ENCODE measurements around the gene CLTA.
"Not testable (repeated sequence)": the region's sequence is repeated elsewhere in the genome, so short reads cannot be mapped to it uniquely, and the experiment has no call there.

CLTA gene

GRCh38 chr9:36164989-36165388, 25.7 kb upstream of the CLTA start:
- H3K9me3 ChIP-seq (ENCODE audit: control insufficient read depth in 5 of 5, low read length in 5 of 5), result no peaks in the 10 kb centered on the region
- H3K27ac ChIP-seq (ENCODE audit: low read depth, low read length), result peak overlapping the region; percentile 69
- no peak overlapping the region for H3K9ac ChIP-seq (ENCODE audit: low read length in 5 of 5)
- no peaks in the 10 kb centered on the region for H3K27me3 ChIP-seq (ENCODE audit: control insufficient read depth in 5 of 5, insufficient read depth in 4 of 5, low read length in 5 of 5)
- H3K36me3 ChIP-seq (ENCODE audit: control insufficient read depth in 5 of 5, insufficient read depth in 5 of 5, low read length in 5 of 5), result peaks cover 0 to 10% (median 2%) of the 10 kb centered on the region in 5 donors
- peaks cover 0 to 34% (median 20%) of the 10 kb centered on the region in 5 donors for H3K4me1 ChIP-seq (ENCODE audit: control insufficient read depth in 5 of 5, insufficient read depth in 5 of 5, low read length in 5 of 5)
- H3K4me3 ChIP-seq (ENCODE audit: low read depth in 1 of 5, low read length in 5 of 5), result no peak overlapping the region

DNA sequence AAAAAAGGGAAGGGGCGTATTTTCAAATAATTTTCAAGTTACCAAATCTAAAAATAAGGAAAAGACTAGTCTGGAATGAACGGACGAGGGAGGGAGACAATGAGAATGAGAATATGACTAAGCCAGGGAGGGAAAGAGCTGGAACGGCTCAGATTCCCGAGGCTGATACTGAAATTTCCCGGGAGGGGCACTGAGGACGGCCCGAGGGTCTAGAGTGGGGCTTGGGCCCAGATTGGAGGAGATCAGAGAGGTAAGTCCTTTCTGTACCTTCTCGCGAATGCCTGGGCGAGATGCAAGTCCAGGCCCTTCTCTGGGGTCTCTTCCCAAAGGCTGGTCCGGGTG, 24.9 kb upstream of the CLTA start:
- Histone ChIP-seq H3K4me1 (ENCODE audit: control insufficient read depth in 5 of 5, insufficient read depth in 5 of 5, low read length in 5 of 5) (peaks cover 0 to 34% (median 19%) of the 10 kb centered on the region in 5 donors), H3K27me3 (ENCODE audit: control insufficient read depth in 5 of 5, insufficient read depth in 4 of 5, low read length in 5 of 5) (no peaks in the 10 kb centered on the region), H3K9ac (ENCODE audit: low read length in 5 of 5) (peak overlapping the region in 1 of 5 donors; percentile 59), H3K36me3 (ENCODE audit: control insufficient read depth in 5 of 5, insufficient read depth in 5 of 5, low read length in 5 of 5) (peaks cover 0 to 4% (median 2%) of the 10 kb centered on the region in 5 donors), H3K27ac (ENCODE audit: low read depth, low read length) (peak overlapping the region; percentile 37), H3K9me3 (ENCODE audit: control insufficient read depth in 5 of 5, low read length in 5 of 5) (no peaks in the 10 kb centered on the region), H3K4me3 (ENCODE audit: low read depth in 1 of 5, low read length in 5 of 5) (peak overlapping the region; percentile 57 to 67 (median 64))

- H3K27me3 ChIP-seq (ENCODE audit: control insufficient read depth in 5 of 5, insufficient read depth in 4 of 5, low read length in 5 of 5), result no peaks in the 10 kb centered on the region
- H3K36me3 ChIP-seq (ENCODE audit: control insufficient read depth in 5 of 5, insufficient read depth in 5 of 5, low read length in 5 of 5), result peaks cover 0 to 4% (median 2%) of the 10 kb centered on the region in 5 donors
- peaks cover 0 to 34% (median 17%) of the 10 kb centered on the region in 5 donors for H3K4me1 ChIP-seq (ENCODE audit: control insufficient read depth in 5 of 5, insufficient read depth in 5 of 5, low read length in 5 of 5)
- peak overlapping the region; percentile 37 for H3K27ac ChIP-seq (ENCODE audit: low read depth, low read length)
- peak overlapping the region; percentile 57 to 67 (median 64) for H3K4me3 ChIP-seq (ENCODE audit: low read depth in 1 of 5, low read length in 5 of 5)
- no peaks in the 10 kb centered on the region for H3K9me3 ChIP-seq (ENCODE audit: control insufficient read depth in 5 of 5, low read length in 5 of 5)
- H3K9ac ChIP-seq (ENCODE audit: low read length in 5 of 5), result peak overlapping the region in 4 of 5 donors; percentile 20 to 64 (median 43)
Measured at GRCh38 chr9:36166168-36166927, 24.4 kb upstream of the CLTA start.

DNA sequence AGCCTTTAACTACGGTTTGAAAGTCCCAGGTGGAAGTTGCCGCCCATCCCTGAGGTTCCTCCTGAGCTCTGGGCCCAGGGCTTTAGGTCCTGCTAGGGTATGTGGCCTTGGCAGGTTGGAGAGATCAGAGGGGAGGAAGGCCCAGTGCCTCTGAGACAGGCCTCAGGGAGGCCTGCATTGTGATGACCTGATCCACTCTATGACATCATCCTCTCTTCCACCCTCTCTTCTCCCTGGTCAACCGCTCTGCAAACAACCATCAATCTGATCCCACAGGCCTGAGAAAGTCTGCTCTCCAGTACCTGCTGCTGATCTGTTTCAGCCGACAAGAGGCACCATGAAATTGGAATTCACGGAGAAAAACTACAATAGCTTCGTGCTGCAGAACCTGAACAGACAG, 21.6 kb upstream of the CLTA start, which contains the start of gene CCIN:
CCIN (plus strand) TSS at position 223 of the 400 bp plus-strand sequence; CDS start at position 338, 115 bp downstream.
- H3K4me1 ChIP-seq (ENCODE audit: control insufficient read depth in 5 of 5, insufficient read depth in 5 of 5, low read length in 5 of 5), result peaks cover 0 to 19% (median 6%) of the 10 kb centered on the region in 5 donors
- H3K4me3 ChIP-seq (ENCODE audit: low read depth in 1 of 5, low read length in 5 of 5), result no peak within 1 kb of the TSS
- H3K27me3 ChIP-seq (ENCODE audit: control insufficient read depth in 5 of 5, insufficient read depth in 4 of 5, low read length in 5 of 5), result no peaks in the 10 kb centered on the region
- no peaks in the 10 kb centered on the region for H3K36me3 ChIP-seq (ENCODE audit: control insufficient read depth in 5 of 5, insufficient read depth in 5 of 5, low read length in 5 of 5)
- no peaks in the 10 kb centered on the region for H3K9me3 ChIP-seq (ENCODE audit: control insufficient read depth in 5 of 5, low read length in 5 of 5)
- no peak within 1 kb of the TSS for H3K27ac ChIP-seq (ENCODE audit: low read depth, low read length)
- no peak within 1 kb of the TSS for H3K9ac ChIP-seq (ENCODE audit: low read length in 5 of 5)

DNA sequence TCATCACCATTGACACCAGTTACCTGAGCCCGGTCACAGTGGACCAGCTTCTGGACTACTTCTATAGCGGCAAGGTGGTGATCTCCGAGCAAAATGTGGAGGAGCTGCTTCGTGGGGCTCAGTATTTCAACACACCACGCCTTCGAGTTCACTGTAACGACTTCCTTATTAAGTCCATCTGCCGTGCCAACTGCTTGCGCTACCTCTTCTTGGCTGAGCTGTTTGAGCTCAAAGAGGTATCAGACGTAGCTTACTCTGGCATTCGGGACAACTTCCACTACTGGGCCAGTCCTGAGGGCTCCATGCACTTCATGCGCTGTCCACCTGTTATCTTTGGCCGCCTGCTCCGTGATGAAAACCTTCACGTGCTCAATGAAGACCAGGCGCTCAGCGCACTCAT, 21.0 kb upstream of the CLTA start:
- H3K27ac ChIP-seq (ENCODE audit: low read depth, low read length), result no peak overlapping the region
- H3K27me3 ChIP-seq (ENCODE audit: control insufficient read depth in 5 of 5, insufficient read depth in 4 of 5, low read length in 5 of 5), result no peaks in the 10 kb centered on the region
- no peaks in the 10 kb centered on the region for H3K36me3 ChIP-seq (ENCODE audit: control insufficient read depth in 5 of 5, insufficient read depth in 5 of 5, low read length in 5 of 5)
- peaks cover 0 to 19% (median 6%) of the 10 kb centered on the region in 5 donors for H3K4me1 ChIP-seq (ENCODE audit: control insufficient read depth in 5 of 5, insufficient read depth in 5 of 5, low read length in 5 of 5)
- no peaks in the 10 kb centered on the region for H3K9me3 ChIP-seq (ENCODE audit: control insufficient read depth in 5 of 5, low read length in 5 of 5)
- H3K4me3 ChIP-seq (ENCODE audit: low read depth in 1 of 5, low read length in 5 of 5), result no peak overlapping the region
- H3K9ac ChIP-seq (ENCODE audit: low read length in 5 of 5), result no peak overlapping the region

- H3K4me3 ChIP-seq (ENCODE audit: low read depth in 1 of 5, low read length in 5 of 5), result no peak overlapping the region
- no peak overlapping the region for H3K27ac ChIP-seq (ENCODE audit: low read depth, low read length)
- H3K4me1 ChIP-seq (ENCODE audit: control insufficient read depth in 5 of 5, insufficient read depth in 5 of 5, low read length in 5 of 5), result peaks cover 0 to 13% (median 4%) of the 10 kb centered on the region in 5 donors
- H3K9me3 ChIP-seq (ENCODE audit: control insufficient read depth in 5 of 5, low read length in 5 of 5), result no peaks in the 10 kb centered on the region
- H3K9ac ChIP-seq (ENCODE audit: low read length in 5 of 5), result no peak overlapping the region
- H3K27me3 ChIP-seq (ENCODE audit: control insufficient read depth in 5 of 5, insufficient read depth in 4 of 5, low read length in 5 of 5), result no peaks in the 10 kb centered on the region
- no peaks in the 10 kb centered on the region for H3K36me3 ChIP-seq (ENCODE audit: control insufficient read depth in 5 of 5, insufficient read depth in 5 of 5, low read length in 5 of 5)
Measured at GRCh38 chr9:36170531-36170930, 20.2 kb upstream of the CLTA start.

DNA sequence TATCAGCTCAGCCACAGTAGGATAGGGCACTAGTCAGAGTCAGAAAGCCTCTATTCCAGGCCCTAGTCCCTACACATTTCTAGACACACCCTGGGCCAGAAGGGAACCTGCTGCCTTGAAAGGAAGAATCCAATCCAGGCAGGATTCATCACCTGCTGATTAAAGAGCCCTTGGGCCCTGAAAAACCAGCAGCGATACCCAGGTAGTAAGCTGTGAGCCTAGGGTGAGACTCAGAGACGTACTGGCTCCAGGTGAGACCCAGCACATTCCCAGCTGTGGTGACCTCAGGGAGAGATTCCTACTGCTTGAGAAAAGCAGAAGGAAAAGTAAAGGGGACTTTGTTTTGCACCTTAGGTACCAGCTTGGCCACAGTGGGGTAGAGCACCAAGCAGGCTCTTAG, 16.9 kb upstream of the CLTA start:
- no peaks in the 10 kb centered on the region for H3K9me3 ChIP-seq (ENCODE audit: control insufficient read depth in 5 of 5, low read length in 5 of 5)
- H3K36me3 ChIP-seq (ENCODE audit: control insufficient read depth in 5 of 5, insufficient read depth in 5 of 5, low read length in 5 of 5), result no peaks in the 10 kb centered on the region
- no peak overlapping the region for H3K9ac ChIP-seq (ENCODE audit: low read length in 5 of 5)
- H3K27ac ChIP-seq (ENCODE audit: low read depth, low read length), result no peak overlapping the region
- H3K4me1 ChIP-seq (ENCODE audit: control insufficient read depth in 5 of 5, insufficient read depth in 5 of 5, low read length in 5 of 5), result no peaks in the 10 kb centered on the region
- no peaks in the 10 kb centered on the region for H3K27me3 ChIP-seq (ENCODE audit: control insufficient read depth in 5 of 5, insufficient read depth in 4 of 5, low read length in 5 of 5)
- no peak overlapping the region for H3K4me3 ChIP-seq (ENCODE audit: low read depth in 1 of 5, low read length in 5 of 5)

DNA sequence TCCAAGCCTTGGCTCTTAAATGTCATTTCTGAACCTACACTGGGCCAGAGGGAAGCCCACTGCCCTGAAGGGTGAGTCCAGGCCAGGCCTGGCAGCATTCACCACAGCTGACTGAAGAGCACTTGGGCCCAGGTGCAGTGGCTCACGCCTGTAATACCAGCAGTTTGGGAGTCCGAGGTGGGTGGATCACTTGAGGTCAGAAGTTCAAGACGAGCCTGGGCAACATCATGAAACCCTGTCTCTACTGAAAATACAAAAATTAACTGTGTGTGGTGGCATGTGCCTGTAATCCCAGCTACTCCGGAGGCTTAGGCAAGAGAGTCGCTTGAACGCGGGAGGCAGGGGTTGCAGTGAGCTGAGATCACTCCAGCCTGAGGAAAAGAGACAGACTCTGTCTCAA, 16.4 kb upstream of the CLTA start:
- Histone ChIP-seq H3K9ac (ENCODE audit: low read length in 5 of 5) (no peak overlapping the region), H3K4me3 (ENCODE audit: low read depth in 1 of 5, low read length in 5 of 5) (no peak overlapping the region), H3K4me1 (ENCODE audit: control insufficient read depth in 5 of 5, insufficient read depth in 5 of 5, low read length in 5 of 5) (no peaks in the 10 kb centered on the region), H3K27me3 (ENCODE audit: control insufficient read depth in 5 of 5, insufficient read depth in 4 of 5, low read length in 5 of 5) (no peaks in the 10 kb centered on the region), H3K9me3 (ENCODE audit: control insufficient read depth in 5 of 5, low read length in 5 of 5) (no peaks in the 10 kb centered on the region), H3K27ac (ENCODE audit: low read depth, low read length) (no peak overlapping the region), H3K36me3 (ENCODE audit: control insufficient read depth in 5 of 5, insufficient read depth in 5 of 5, low read length in 5 of 5) (no peaks in the 10 kb centered on the region)

GRCh38 chr9:36174731-36175130, 16.0 kb upstream of the CLTA start:
- H3K9me3 ChIP-seq (ENCODE audit: control insufficient read depth in 5 of 5, low read length in 5 of 5), result no peaks in the 10 kb centered on the region
- H3K9ac ChIP-seq (ENCODE audit: low read length in 5 of 5), result peak overlapping the region in 1 of 5 donors; percentile 25
- no peaks in the 10 kb centered on the region for H3K27me3 ChIP-seq (ENCODE audit: control insufficient read depth in 5 of 5, insufficient read depth in 4 of 5, low read length in 5 of 5)
- H3K27ac ChIP-seq (ENCODE audit: low read depth, low read length), result no peak overlapping the region
- H3K36me3 ChIP-seq (ENCODE audit: control insufficient read depth in 5 of 5, insufficient read depth in 5 of 5, low read length in 5 of 5), result no peaks in the 10 kb centered on the region
- no peaks in the 10 kb centered on the region for H3K4me1 ChIP-seq (ENCODE audit: control insufficient read depth in 5 of 5, insufficient read depth in 5 of 5, low read length in 5 of 5)
- H3K4me3 ChIP-seq (ENCODE audit: low read depth in 1 of 5, low read length in 5 of 5), result no peak overlapping the region

GRCh38 chr9:36175209-36175608, 15.5 kb upstream of the CLTA start:
- not testable (repeated sequence) for H3K4me1 ChIP-seq (ENCODE audit: control insufficient read depth in 5 of 5, insufficient read depth in 5 of 5, low read length in 5 of 5); H3K9me3 ChIP-seq (ENCODE audit: control insufficient read depth in 5 of 5, low read length in 5 of 5); H3K9ac ChIP-seq (ENCODE audit: low read length in 5 of 5)

More at GRCh38 chr9:36175209-36175608, 15.5 kb upstream of the CLTA start:
- H3K36me3 ChIP-seq (ENCODE audit: control insufficient read depth in 5 of 5, insufficient read depth in 5 of 5, low read length in 5 of 5); H3K27ac ChIP-seq (ENCODE audit: low read depth, low read length); H3K4me3 ChIP-seq (ENCODE audit: low read depth in 1 of 5, low read length in 5 of 5); H3K27me3 ChIP-seq (ENCODE audit: control insufficient read depth in 5 of 5, insufficient read depth in 4 of 5, low read length in 5 of 5): not testable (repeated sequence)

All from subcutaneous abdominal adipose tissue (tissue), 5 donors.